Fibroblast of lung (primary cell): Measurements from ENCODE around the gene PSMD13. TPM values are rescaled to one million over a fixed set of nuclear protein-coding genes. Genes with fewer than 3 reads are reported as not detected.

Source experiments
- DNase-seq, 2 donors: peaks; one replicate each; pipeline versions ENCODE4 v3.0.0 to v3.0.0-alpha.2; 2010; ENCODE audit warnings: low read depth in 2 of 2
- H2AFZ ChIP-seq: 2 replicates; pipeline ENCODE4 v1.5.1; 2012; ENCODE audit warnings: low read length, control low read depth, inconsistent platforms
- H3K27ac ChIP-seq: 2 replicates; pipeline ENCODE4 v1.5.1; 2011; ENCODE audit warnings: low read length, control low read depth; ENCODE audit not compliant: insufficient read depth
- H3K27me3 ChIP-seq: 2 replicates; pipeline ENCODE4 v1.5.1; 2011; ENCODE audit warnings: mild to moderate bottlenecking, low read length; ENCODE audit not compliant: control insufficient read depth, insufficient read depth
- H3K36me3 ChIP-seq: 2 replicates; pipeline ENCODE4 v1.5.1; 2011; ENCODE audit warnings: low read length; ENCODE audit not compliant: control insufficient read depth, insufficient read depth
- H3K4me1 ChIP-seq: 2 replicates; pipeline ENCODE4 v1.5.1; 2011; ENCODE audit warnings: low read length; ENCODE audit not compliant: control insufficient read depth, insufficient read depth; ENCODE audit errors: extremely low read depth
- H3K4me2 ChIP-seq: 2 replicates; pipeline ENCODE4 v1.5.1; 2011; ENCODE audit warnings: low read length, control low read depth; ENCODE audit not compliant: insufficient read depth; ENCODE audit errors: extremely low read depth
- H3K4me3 ChIP-seq, 4 experiments: fragments of 200-600 bp in 1 of 4; sonication (generic) in 1 of 4; replicated peaks in 1 of 4; 2 replicates each; pipeline ENCODE4 v1.5.1; 2011 to 2016; ENCODE audit warnings: low read length in 4 of 4, low read depth in 3 of 4, mild to moderate bottlenecking in 3 of 4, control low read depth in 2 of 4, inconsistent platforms in 1 of 4, mixed read lengths in 1 of 4; ENCODE audit not compliant: insufficient read depth in 1 of 4; ENCODE audit errors: control extremely low read depth in 1 of 4
- H3K79me2 ChIP-seq: 2 replicates; pipeline ENCODE4 v1.5.1; 2012; ENCODE audit warnings: mild to moderate bottlenecking, low read length, inconsistent platforms; ENCODE audit not compliant: control insufficient read depth, insufficient read depth
- H3K9ac ChIP-seq: 2 replicates; pipeline ENCODE4 v1.5.1; 2011; ENCODE audit warnings: mild to moderate bottlenecking, low read length, control low read depth; ENCODE audit not compliant: insufficient read depth
- H3K9me3 ChIP-seq: 2 replicates; pipeline ENCODE4 v1.5.1; 2012; ENCODE audit warnings: low read depth, low read length; ENCODE audit not compliant: control insufficient read depth, insufficient read depth
- H4K20me1 ChIP-seq: 2 replicates; pipeline ENCODE4 v1.5.1; 2011; ENCODE audit warnings: low read length; ENCODE audit not compliant: control insufficient read depth, insufficient read depth; ENCODE audit errors: extremely low read depth
- CTCF ChIP-seq, 2 donors: IDR thresholded peaks in 1 of 2; conservative IDR thresholded peaks in 1 of 2; 1 replicate in 1 of 2; 2 replicates in 1 of 2; pipeline ENCODE4 v1.5.1; 2011 to 2012; ENCODE audit warnings: low read length in 2 of 2, control low read depth in 1 of 2, inconsistent platforms in 1 of 2, low read depth in 1 of 2, mild to moderate bottlenecking in 1 of 2
- EZH2 ChIP-seq: IDR thresholded peaks from 2 replicates; pipeline ENCODE4 v1.5.1; 2012; ENCODE audit warnings: low read length, control low read depth, mild to moderate bottlenecking; ENCODE audit errors: missing control alignments
- polyA plus RNA-seq, 2 donors: library from polyadenylated mRNA; depleted of rRNA in 1 of 2; stranded (reverse) in 1 of 2; unstranded in 1 of 2; fragments of >200 nt; gene quantifications; 2 replicates each; pipeline ENCODE4 v1.2.1, GENCODE V29; 2011 to 2012; ENCODE audit warnings: missing spikeins in 1 of 2
- total RNA-seq: library from RNA; depleted of rRNA; stranded (reverse); fragments of >200 nt; gene quantifications from 2 replicates; pipeline ENCODE4 v1.2.1, GENCODE V29; 2014

Gene PSMD13
- total and polyA plus RNA-seq, 2 donors (not counting 1 experiment from before 2014, with no cell fraction given) = 106 to 147 TPM

DNA sequence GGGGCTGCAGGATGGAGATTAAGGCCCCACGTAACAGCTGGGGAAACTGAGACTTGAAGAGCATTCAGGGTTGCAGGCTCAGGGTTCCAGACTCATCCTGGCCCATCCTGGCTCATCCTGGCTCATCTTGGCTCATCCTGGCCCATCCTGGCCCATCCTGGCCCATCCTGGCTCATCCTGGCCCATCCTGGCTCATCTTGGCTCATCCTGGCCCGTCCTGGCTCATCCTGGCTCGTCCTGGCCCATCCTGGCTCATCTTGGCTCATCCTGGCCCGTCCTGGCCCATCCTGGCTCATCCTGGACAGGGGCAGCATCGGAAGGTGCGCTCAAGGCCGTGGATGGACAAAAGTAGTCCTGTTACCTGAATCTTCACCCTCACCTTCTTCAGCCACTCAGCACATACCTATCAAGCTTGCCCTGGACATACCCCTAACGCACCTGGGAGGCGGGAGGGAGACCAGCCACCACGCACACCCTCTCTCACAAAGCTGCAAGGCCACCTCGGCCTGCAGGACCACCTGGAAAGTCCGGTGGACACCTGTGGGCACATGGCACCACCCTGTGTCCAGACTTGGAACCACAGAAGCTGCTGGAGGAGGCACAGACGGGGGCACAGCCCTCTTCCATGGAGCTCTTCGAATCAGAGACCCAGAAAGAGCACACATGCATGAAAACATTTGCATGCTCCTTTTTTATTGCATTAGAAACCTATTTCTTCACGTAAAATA, 21.2 kb downstream of the PSMD13 start:
- H4K20me1 ChIP-seq = no peaks in the 10 kb centered on the region
- no peak for TF ChIP-seq EZH2
- no peak for TF ChIP-seq CTCF (conservative IDR thresholded peaks at IDR 0.05 in 1 of 2, IDR thresholded peaks at IDR 0.05 in 1 of 2; ENCODE audit: low read depth in 1 of 2, low read length in 2 of 2)
- no peaks in the 10 kb centered on the region for H3K36me3 ChIP-seq
- no peaks in the 10 kb centered on the region for H3K4me1 ChIP-seq
- H3K4me3 ChIP-seq = no peak overlapping the region
- H3K4me2 ChIP-seq = no peak overlapping the region
- H2AFZ ChIP-seq = no peak overlapping the region
- H3K9ac ChIP-seq = no peak overlapping the region
- no peaks in the 10 kb centered on the region for H3K9me3 ChIP-seq
- no peaks in the 10 kb centered on the region for H3K79me2 ChIP-seq
- no peak overlapping the region for H3K27ac ChIP-seq
- H3K27me3 ChIP-seq = no peaks in the 10 kb centered on the region
- DNase-seq = no peak

- TF ChIP-seq CTCF (conservative IDR thresholded peaks at IDR 0.05 in 1 of 2, IDR thresholded peaks at IDR 0.05 in 1 of 2; ENCODE audit: low read depth in 1 of 2, low read length in 2 of 2) = no peak
- TF ChIP-seq EZH2 = no peak
- DNase-seq = no peak
- H3K9ac ChIP-seq = no peak overlapping the region
- no peaks in the 10 kb centered on the region for H3K79me2 ChIP-seq
- H3K4me3 ChIP-seq = no peak overlapping the region
- H3K36me3 ChIP-seq = no peaks in the 10 kb centered on the region
- no peaks in the 10 kb centered on the region for H3K4me1 ChIP-seq
- H4K20me1 ChIP-seq = no peaks in the 10 kb centered on the region
- no peak overlapping the region for H3K4me2 ChIP-seq
- no peaks in the 10 kb centered on the region for H3K9me3 ChIP-seq
- no peaks in the 10 kb centered on the region for H3K27me3 ChIP-seq
- H3K27ac ChIP-seq = no peak overlapping the region
- no peak overlapping the region for H2AFZ ChIP-seq
Observed at GRCh38 chr11:259413-259812, 22.6 kb downstream of the PSMD13 start.

DNA sequence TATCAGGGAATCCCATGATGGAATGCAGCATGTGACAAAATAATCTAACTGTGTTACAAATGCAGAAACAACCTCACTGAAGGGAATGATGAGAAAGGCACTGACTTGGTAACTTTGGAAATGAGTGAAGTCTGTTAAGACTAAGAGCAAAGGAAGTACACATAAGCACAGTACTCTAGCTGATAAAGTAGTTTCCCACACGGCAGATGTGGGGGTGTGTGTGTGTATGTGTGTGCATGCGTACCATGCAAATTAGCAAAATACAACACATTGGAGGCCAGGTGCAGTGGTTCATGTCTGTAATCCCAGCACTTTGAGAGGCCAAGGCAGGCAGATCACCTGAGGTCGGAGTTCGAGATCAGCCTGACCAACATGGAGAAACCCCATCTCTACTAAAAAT, 24.8 kb downstream of the PSMD13 start:
- Histone ChIP-seq H2AFZ (no peak overlapping the region), H3K27me3 (no peaks in the 10 kb centered on the region), H3K79me2 (no peaks in the 10 kb centered on the region), H3K4me3 (no peak overlapping the region), H3K9ac (no peak overlapping the region), H3K4me1 (no peaks in the 10 kb centered on the region), H3K27ac (no peak overlapping the region), H4K20me1 (no peaks in the 10 kb centered on the region), H3K4me2 (no peak overlapping the region), H3K9me3 (no peaks in the 10 kb centered on the region), H3K36me3 (no peaks in the 10 kb centered on the region)
- TF ChIP-seq EZH2 = no peak
- no peak for TF ChIP-seq CTCF (conservative IDR thresholded peaks at IDR 0.05 in 1 of 2, IDR thresholded peaks at IDR 0.05 in 1 of 2; ENCODE audit: low read depth in 1 of 2, low read length in 2 of 2)
- DNase-seq = no peak
